HepG2 (cell line): ENCODE data around the gene SHC3. TPM values are rescaled to one million over a fixed set of nuclear protein-coding genes. Genes with fewer than 3 reads are reported as not detected.

Experiments
- ATAC-seq: fragments of 200-7000 bp; cut with Tn5 transposase; 3 replicates; pipeline ENCODE4 v1.9.1; 2020; ENCODE audit warnings: mild to moderate bottlenecking, moderate library complexity
- BruUV-seq: library from RNA; stranded (reverse); fragments of 400-500 nt; replicated peaks from 2 replicates; lab custom pipeline; 2021; lab: Mats Ljungman, UMichigan
- CTCF ChIA-PET: fragments of 300-600 bp; formaldehyde crosslinking; extraction: SDS; loops from one replicate; lab custom pipeline; 2021; ENCODE audit warnings: low total read pairs, inconsistent platforms, low intra/inter-chr PET ratio; lab: Yijun Ruan, JAX
- POLR2A ChIA-PET: fragments of 350-600 bp; sonication (Branson Sonifier 250); formaldehyde crosslinking; loops from one replicate; lab custom pipeline; 2020; ENCODE audit warnings: antibody characterized with exemption, inconsistent platforms; lab: Yijun Ruan, JAX
- DNase-seq: peaks from one replicate; pipeline ENCODE4 v3.0.0-alpha.2; 2015; ENCODE audit warnings: low spot score
- FAIRE-seq: peaks from 3 replicates; lab custom pipeline; 2011; peaks lifted over from hg19 to GRCh38; lab: Jason Lieb, UNC
- H2AFZ ChIP-seq: one replicate; pipeline ENCODE4 v1.6.1; 2011; ENCODE audit warnings: low read length, inconsistent platforms
- H3K27ac ChIP-seq: fragments of 300-600 bp; 3 replicates; pipeline ENCODE4 v1.8.0; 2011; ENCODE audit warnings: mixed run types, mild to moderate bottlenecking, mixed read lengths, low read length, inconsistent platforms; ENCODE audit not compliant: insufficient read depth; ENCODE audit errors: extremely low read length
- H3K27me3 ChIP-seq, 2 experiments: fragments of 200-600 bp in 1 of 2; 2 replicates in 1 of 2; 3 replicates in 1 of 2; pipeline versions ENCODE4 v1.6.0 to v1.8.0; 2011; ENCODE audit warnings: low read length in 2 of 2, mild to moderate bottlenecking in 2 of 2, moderate library complexity in 2 of 2, inconsistent platforms in 1 of 2; ENCODE audit not compliant: insufficient read depth in 2 of 2, control insufficient read depth in 1 of 2
- H3K36me3 ChIP-seq, 2 experiments: fragments of 200-600 bp in 1 of 2; replicated peaks in 1 of 2; 2 replicates in 1 of 2; 3 replicates in 1 of 2; pipeline versions ENCODE4 v1.5.1 to v1.8.0; 2011; ENCODE audit warnings: low read length in 2 of 2, inconsistent platforms in 1 of 2; ENCODE audit not compliant: insufficient read depth in 2 of 2, control insufficient read depth in 1 of 2
- H3K4me1 ChIP-seq: 2 replicates; pipeline ENCODE4 v1.5.1; 2012; ENCODE audit warnings: low read length, inconsistent platforms; ENCODE audit not compliant: insufficient read depth
- H3K4me2 ChIP-seq: 2 replicates; pipeline ENCODE4 v1.6.0; 2011; ENCODE audit warnings: low read depth, low read length, inconsistent platforms
- H3K4me3 ChIP-seq, 3 experiments: fragments of 200-600 bp in 1 of 3; sonication (generic), shearing (Covaris generic) in 1 of 3; replicated peaks in 1 of 3; 2 replicates each; pipeline ENCODE4 v1.5.1; 2011 to 2016; ENCODE audit warnings: low read length in 3 of 3, inconsistent platforms in 2 of 3, low read depth in 2 of 3, mild to moderate bottlenecking in 2 of 3, control low read depth in 1 of 3, mixed read lengths in 1 of 3; ENCODE audit not compliant: insufficient read depth in 1 of 3
- H3K79me2 ChIP-seq: one replicate; pipeline ENCODE4 v1.6.1; 2011; ENCODE audit warnings: low read length, inconsistent platforms; ENCODE audit not compliant: insufficient read depth
- H3K9ac ChIP-seq: 2 replicates; pipeline ENCODE4 v1.6.0; 2011; ENCODE audit warnings: mild to moderate bottlenecking, low read depth, low read length, inconsistent platforms; ENCODE audit not compliant: insufficient read depth
- H3K9me3 ChIP-seq: 2 replicates; pipeline ENCODE4 v1.5.1; 2012; ENCODE audit warnings: mild to moderate bottlenecking, low read length
- H4K20me1 ChIP-seq: 2 replicates; pipeline ENCODE4 v1.6.0; 2011; ENCODE audit warnings: inconsistent platforms, mild to moderate bottlenecking, low read length, moderate library complexity; ENCODE audit not compliant: insufficient read depth
- AHR ChIP-seq: IDR thresholded peaks from 2 replicates; pipeline ENCODE4 v1.6.1; 2018; ENCODE audit warnings: missing genetic modification reagents, missing compliant biosample characterization
- BHLHE40 ChIP-seq: IDR thresholded peaks from 2 replicates; pipeline ENCODE4 v1.6.1; 2011; ENCODE audit warnings: low read length, improper control_type of control experiment
- CHCHD3 ChIP-seq: sonication (generic); formaldehyde crosslinking; IDR thresholded peaks from 2 replicates; pipeline ENCODE4 v1.8.0; 2022; ENCODE audit warnings: mild to moderate bottlenecking, missing genetic modification reagents, moderate library complexity
- E2F2 ChIP-seq: sonication (generic); formaldehyde crosslinking; IDR thresholded peaks from 2 replicates; pipeline ENCODE4 v1.4.0; 2020; ENCODE audit warnings: missing genetic modification reagents, borderline replicate concordance
- ELF1 ChIP-seq: sonication (generic); formaldehyde crosslinking; IDR thresholded peaks from 2 replicates; pipeline ENCODE4 v1.4.0; 2020; ENCODE audit warnings: missing genetic modification reagents
- MEIS1 ChIP-seq: sonication (generic); formaldehyde crosslinking; IDR thresholded peaks from 2 replicates; pipeline ENCODE4 v1.9.0; 2021; ENCODE audit warnings: mild to moderate bottlenecking, missing genetic modification reagents, moderate library complexity, borderline replicate concordance
- PCBP2 ChIP-seq: fragments of 200-400 bp; formaldehyde crosslinking; optimal IDR thresholded peaks from 2 replicates; pipeline ENCODE3; 2018; ENCODE audit warnings: low read length, low read depth; ENCODE audit not compliant: poor library complexity, severe bottlenecking
- PHF8 ChIP-seq: sonication (generic); formaldehyde crosslinking; IDR thresholded peaks from 2 replicates; pipeline ENCODE4 v1.5.0; 2020; ENCODE audit warnings: missing genetic modification reagents
- SIX4 ChIP-seq: sonication (generic); formaldehyde crosslinking; IDR thresholded peaks from 2 replicates; pipeline ENCODE4 v1.4.0; 2020; ENCODE audit warnings: missing genetic modification reagents
- ZFP41 ChIP-seq: sonication (generic); formaldehyde crosslinking; IDR thresholded peaks from 2 replicates; pipeline ENCODE4 v1.4.0; 2020; ENCODE audit warnings: mild to moderate bottlenecking, missing genetic modification reagents, borderline replicate concordance
- ZNF256 ChIP-seq: sonication (generic); formaldehyde crosslinking; conservative IDR thresholded peaks from 2 replicates; pipeline ENCODE4 v1.4.0; 2020; ENCODE audit warnings: missing genetic modification reagents
- ZNF432 ChIP-seq: sonication (generic); formaldehyde crosslinking; IDR thresholded peaks from 2 replicates; pipeline ENCODE4 v1.5.0; 2020; ENCODE audit warnings: missing genetic modification reagents, mild to moderate bottlenecking, borderline replicate concordance
- ZNF780A ChIP-seq: sonication (generic); formaldehyde crosslinking; IDR thresholded peaks from 2 replicates; pipeline ENCODE4 v1.8.0; 2022; ENCODE audit warnings: mild to moderate bottlenecking, missing genetic modification reagents, moderate library complexity
- ZNF792 ChIP-seq: IDR thresholded peaks from 2 replicates; pipeline ENCODE4 v1.6.1; 2016
- WGBS: methylation state at CpG from one replicate; pipeline ENCODE4 v1.1.6; 2017; ENCODE audit warnings: low lambda C conversion rate; 5-methylcytosine and 5-hydroxymethylcytosine counted together
- in situ Hi-C: cut with HindIII; loops from 2 replicates; pipeline ENCODE4 v1.10.0; 2017; ENCODE audit warnings: low pct_unique_long_range_greater_than_20kb; ENCODE audit not compliant: extremely low pct_ligation_motif_present
- intact Hi-C: fragments of 100-400 bp; cut with micrococcal nuclease; formaldehyde crosslinking; loops from one replicate; pipeline ENCODE4 v1.10.0; 2022; ENCODE audit not compliant: unreplicated experiment
- polyA plus RNA-seq, 8 experiments: library from polyadenylated mRNA; depleted of rRNA in 3 of 8; stranded (reverse) in 7 of 8; unstranded in 1 of 8; fragments of >200 nt; fragmentation: Illumina TruSeq in 4 of 8; extraction: Trizol in 4 of 8; gene quantifications; 2 replicates each; pipeline versions ENCODE4 v1.2.1 to v1.2.3, GENCODE V29; 2011 to 2016; ENCODE audit warnings: low read depth in 4 of 8, missing spikeins in 1 of 8, mixed read lengths in 1 of 8; ENCODE audit not compliant: insufficient read depth in 1 of 8
- total RNA-seq, 5 experiments: library from RNA; depleted of rRNA; stranded (reverse); fragments of >200 nt; fragmentation: Illumina TruSeq; extraction: Trizol; gene quantifications; 2 replicates each; pipeline ENCODE4 v1.2.3, GENCODE V29; 2016; ENCODE audit warnings: low read depth in 1 of 5
- TF ChIP-seq, protein P1 (sequence below): IDR thresholded peaks from 2 replicates; pipeline ENCODE4 v1.6.1; 2012; ENCODE audit warnings: inconsistent platforms

Gene SHC3
- total and polyA plus RNA-seq, 2 of the 13 experiments (the other 11 are each of a cell fraction or from before 2014, with no cell fraction given): 0.09 to 0.89 TPM

GRCh38 chr9:89179540-89179894, 899 bp upstream of the SHC3 start:
- ChIA-PET CTCF (no interaction called here), POLR2A (interaction anchor here (1.7 kb wide), 1 partner anchor 131 kb away, joined by 6 read pairs; no protein-coding TSS in a partner anchor)
- H3K9ac ChIP-seq: peak overlapping the region; percentile 61

More at GRCh38 chr9:89179540-89179894, 899 bp upstream of the SHC3 start:
- Histone ChIP-seq H3K9me3 (no peaks in the 10 kb centered on the region), H3K79me2 (no peaks in the 10 kb centered on the region), H2AFZ (no peak overlapping the region), H4K20me1 (no peaks in the 10 kb centered on the region), H3K4me2 (peak overlapping the region; percentile 89), H3K4me3 (peak overlapping the region; percentile 47 to 64 (median 51)), H3K4me1 (peaks cover 26% of the 10 kb centered on the region), H3K27me3 (peaks cover 5 to 37% of the 10 kb centered on the region in 2 experiments; a peak in 4 of 5 replicates), H3K27ac (peak overlapping the region; percentile 66), H3K36me3 (no peaks in the 10 kb centered on the region)
- TF ChIP-seq ELF1 (CRISPR knock-in tag): no peak
- TF ChIP-seq PHF8 (CRISPR knock-in tag): no peak
- no peak for TF ChIP-seq ZNF256 (CRISPR knock-in tag)
- TF ChIP-seq AHR (CRISPR knock-in tag): no peak
- TF ChIP-seq, protein P1, sequence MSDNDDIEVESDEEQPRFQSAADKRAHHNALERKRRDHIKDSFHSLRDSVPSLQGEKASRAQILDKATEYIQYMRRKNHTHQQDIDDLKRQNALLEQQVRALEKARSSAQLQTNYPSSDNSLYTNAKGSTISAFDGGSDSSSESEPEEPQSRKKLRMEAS: no peak
- no peak for TF ChIP-seq SIX4
- no peak for TF ChIP-seq CHCHD3
- TF ChIP-seq PCBP2: no peak
- TF ChIP-seq ZNF432: no peak
- TF ChIP-seq ZNF792 (CRISPR knock-in tag): no peak
- TF ChIP-seq E2F2 (CRISPR knock-in tag): no peak
- no peak for TF ChIP-seq BHLHE40
- no peak for TF ChIP-seq MEIS1
- no peak for TF ChIP-seq ZNF780A
- TF ChIP-seq ZFP41 (CRISPR knock-in tag): no peak
- no TSS peak for BruUV-seq
- DNase-seq: no peak
- intact Hi-C loops (no loop called here), in situ Hi-C loops (no loop called here)
- no peak; the same call in 1 of the 3 replicates for ATAC-seq
- no peak for FAIRE-seq
- 0% methylated on average over 2 of the region's 4 CpGs for WGBS
